DOHH2 (cell line): ENCODE data around the gene HDAC10.

Experiments used
- H3F3A ChIP-seq: fragments of 200-600 bp; sonication (generic), shearing (Covaris generic); 2 replicates; pipeline ENCODE4 v1.6.0; 2016; ENCODE audit warnings: antibody characterized with exemption, mild to moderate bottlenecking; ENCODE audit not compliant: control insufficient read depth, insufficient read depth
- H3K27ac ChIP-seq: fragments of 200-600 bp; sonication (generic); 2 replicates; pipeline ENCODE4 v1.5.1; 2014; ENCODE audit warnings: low read depth, mild to moderate bottlenecking, low read length, moderate library complexity
- H3K27me3 ChIP-seq: fragments of 200-600 bp; sonication (generic); 2 replicates; pipeline ENCODE4 v1.6.1; 2014; ENCODE audit warnings: mild to moderate bottlenecking, low read length, mixed read lengths; ENCODE audit not compliant: control insufficient read depth
- H3K36me3 ChIP-seq: fragments of 200-600 bp; sonication (generic); 2 replicates; pipeline ENCODE4 v1.6.1; 2014; ENCODE audit warnings: mild to moderate bottlenecking, low read length, moderate library complexity, mixed read lengths; ENCODE audit not compliant: control insufficient read depth
- H3K4me1 ChIP-seq: fragments of 200-600 bp; sonication (generic); 2 replicates; pipeline ENCODE4 v1.6.1; 2014; ENCODE audit warnings: mild to moderate bottlenecking, low read length, mixed read lengths; ENCODE audit not compliant: control insufficient read depth
- H3K4me2 ChIP-seq: fragments of 200-600 bp; sonication (generic); 2 replicates; pipeline ENCODE4 v1.6.0; 2014; ENCODE audit warnings: mild to moderate bottlenecking, low read length, moderate library complexity
- H3K4me3 ChIP-seq: fragments of 200-600 bp; sonication (generic); 2 replicates; pipeline ENCODE4 v1.5.1; 2014; ENCODE audit warnings: mild to moderate bottlenecking, low read length, mixed read lengths
- H3K79me2 ChIP-seq: fragments of 200-600 bp; sonication (generic); 2 replicates; pipeline ENCODE4 v1.6.1; 2014; ENCODE audit warnings: mild to moderate bottlenecking, low read length, mixed read lengths; ENCODE audit not compliant: control insufficient read depth
- H3K9me2 ChIP-seq: fragments of 200-600 bp; sonication (generic); replicated peaks from 2 replicates; pipeline ENCODE4 v1.6.1; 2014; ENCODE audit warnings: mild to moderate bottlenecking, low read length, mixed read lengths; ENCODE audit not compliant: control insufficient read depth
- H3K9me3 ChIP-seq: fragments of 200-600 bp; sonication (generic); 2 replicates; pipeline ENCODE4 v1.6.1; 2014; ENCODE audit warnings: antibody characterized with exemption, low read length, mixed read lengths; ENCODE audit not compliant: control insufficient read depth, insufficient read depth
- H4K20me1 ChIP-seq: fragments of 200-600 bp; sonication (generic); 2 replicates; pipeline ENCODE4 v1.6.0; 2014; ENCODE audit warnings: low read depth, mild to moderate bottlenecking, antibody characterized with exemption, low read length, moderate library complexity; ENCODE audit not compliant: control insufficient read depth, insufficient read depth
- CTCF ChIP-seq: fragments of 200-600 bp; sonication (generic); IDR thresholded peaks from one replicate; pipeline ENCODE4 v1.5.1; 2014; ENCODE audit warnings: antibody characterized with exemption, mild to moderate bottlenecking, low read depth, low read length; ENCODE audit not compliant: poor library complexity, severe bottlenecking
- EZH2phosphoT487 ChIP-seq: fragments of 200-600 bp; sonication (generic); IDR thresholded peaks from 2 replicates; pipeline ENCODE4 v1.6.1; 2017; ENCODE audit warnings: borderline replicate concordance, mild to moderate bottlenecking, antibody characterized with exemption, low read length, moderate library complexity, mixed read lengths

HDAC10 gene

GRCh38 chr22:50287731-50288130 is 36.7 kb upstream of the HDAC10 start:
- Histone ChIP-seq H3K9me2 (no peaks in the 10 kb centered on the region), H3K79me2 (peaks cover 39% of the 10 kb centered on the region), H3K27ac (no peak overlapping the region), H3K4me3 (no peak overlapping the region), H3F3A (no peaks in the 10 kb centered on the region), H3K4me1 (peaks cover 15% of the 10 kb centered on the region), H4K20me1 (peaks cover 9% of the 10 kb centered on the region; the same call in 1 of the 2 replicates), H3K36me3 (peaks cover 75% of the 10 kb centered on the region), H3K27me3 (no peaks in the 10 kb centered on the region), H3K9me3 (no peaks in the 10 kb centered on the region), H3K4me2 (no peak overlapping the region)
- TF ChIP-seq CTCF, result no peak
- no peak for TF ChIP-seq EZH2phosphoT487

- H3K27ac ChIP-seq, result no peak overlapping the region
- no peak overlapping the region for H3K4me2 ChIP-seq
- H3K9me3 ChIP-seq, result no peaks in the 10 kb centered on the region
- peaks cover 6% of the 10 kb centered on the region for H3K4me1 ChIP-seq
- peaks cover 31% of the 10 kb centered on the region for H3K79me2 ChIP-seq
- H3K4me3 ChIP-seq, result no peak overlapping the region
- H3K9me2 ChIP-seq, result no peaks in the 10 kb centered on the region
- H3K36me3 ChIP-seq, result peaks cover 84% of the 10 kb centered on the region
- no peaks in the 10 kb centered on the region for H3F3A ChIP-seq
- no peak for TF ChIP-seq EZH2phosphoT487
- TF ChIP-seq CTCF, result no peak
- peaks cover 8% of the 10 kb centered on the region; the same call in 1 of the 2 replicates for H4K20me1 ChIP-seq
- no peaks in the 10 kb centered on the region for H3K27me3 ChIP-seq
Measured at GRCh38 chr22:50286701-50287318, 35.7 kb upstream of the HDAC10 start.

- H3K27me3 ChIP-seq, result no peaks in the 10 kb centered on the region
- no peak overlapping the region for H3K4me3 ChIP-seq
- no peak for TF ChIP-seq EZH2phosphoT487
- no peak for TF ChIP-seq CTCF
- H4K20me1 ChIP-seq, result 0 out of 2 replicates have a peak, but pooled peaks cover 3% of the 10 kb centered on the region
- no peaks in the 10 kb centered on the region for H3F3A ChIP-seq
- H3K9me3 ChIP-seq, result no peaks in the 10 kb centered on the region
- H3K36me3 ChIP-seq, result peaks cover 84% of the 10 kb centered on the region
- peaks cover under 1% of the 10 kb centered on the region for H3K4me1 ChIP-seq
- peaks cover 26% of the 10 kb centered on the region for H3K79me2 ChIP-seq
- no peaks in the 10 kb centered on the region for H3K9me2 ChIP-seq
- no peak overlapping the region for H3K27ac ChIP-seq
- no peak overlapping the region for H3K4me2 ChIP-seq
Measured at GRCh38 chr22:50286275-50286674, 35.2 kb upstream of the HDAC10 start.
